CD14-positive monocyte (primary cell): ENCODE measurements around the gene DDX5. TPM values are rescaled to one million over a fixed set of nuclear protein-coding genes. Genes with fewer than 3 reads are reported as not detected.

Experiments used
- DNase-seq, 3 donors: peaks; one replicate each; pipeline ENCODE4 v3.0.0-alpha.2; 2011 to 2022
- H2AFZ ChIP-seq: 2 replicates; pipeline ENCODE4 v1.6.0; 2012; ENCODE audit warnings: mild to moderate bottlenecking, low read depth, low read length, inconsistent platforms; ENCODE audit not compliant: insufficient read depth, poor library complexity, severe bottlenecking
- H3K27ac ChIP-seq, 2 donors: 1 replicate in 1 of 2; 2 replicates in 1 of 2; pipeline ENCODE4 v1.5.1; 2012 to 2013; ENCODE audit warnings: low read length in 2 of 2, control low read depth in 1 of 2, inconsistent platforms in 1 of 2, low read depth in 1 of 2, mild to moderate bottlenecking in 1 of 2
- H3K27me3 ChIP-seq, 2 donors: one replicate each; pipeline versions ENCODE4 v1.6.0 to v1.6.1; 2011 to 2013; ENCODE audit warnings: low read length in 2 of 2; ENCODE audit not compliant: control insufficient read depth in 2 of 2, insufficient read depth in 2 of 2
- H3K36me3 ChIP-seq, 2 donors: replicated peaks in 1 of 2; 1 replicate in 1 of 2; 2 replicates in 1 of 2; pipeline versions ENCODE4 v1.5.1 to v1.6.1; 2012 to 2013; ENCODE audit warnings: low read length in 2 of 2, control low read depth in 1 of 2, inconsistent platforms in 1 of 2, mild to moderate bottlenecking in 1 of 2; ENCODE audit not compliant: insufficient read depth in 2 of 2, control insufficient read depth in 1 of 2
- H3K4me1 ChIP-seq, 2 donors: 1 replicate in 1 of 2; 2 replicates in 1 of 2; pipeline versions ENCODE4 v1.5.1 to v1.6.1; 2012 to 2013; ENCODE audit warnings: low read length in 2 of 2, control low read depth in 1 of 2, inconsistent platforms in 1 of 2, mild to moderate bottlenecking in 1 of 2, moderate library complexity in 1 of 2; ENCODE audit not compliant: insufficient read depth in 2 of 2, control insufficient read depth in 1 of 2
- H3K4me2 ChIP-seq: replicated peaks from 2 replicates; pipeline ENCODE3; 2012; ENCODE audit warnings: low read length, moderate library complexity, mild to moderate bottlenecking; ENCODE audit not compliant: poor library complexity, severe bottlenecking; ENCODE audit errors: extremely low read depth
- H3K4me3 ChIP-seq, 3 experiments: fragments of 200-600 bp in 1 of 3; sonication (generic) in 1 of 3; replicated peaks in 1 of 3; 1 replicate in 2 of 3; 2 replicates in 1 of 3; pipeline ENCODE4 v1.5.1; 2011 to 2013; ENCODE audit warnings: low read length in 3 of 3, mild to moderate bottlenecking in 3 of 3, control low read depth in 2 of 3, low read depth in 2 of 3, inconsistent platforms in 1 of 3, moderate library complexity in 1 of 3
- H3K79me2 ChIP-seq: 2 replicates; pipeline ENCODE4 v1.6.0; 2012; ENCODE audit warnings: mild to moderate bottlenecking, control low read depth, inconsistent platforms, low read length, moderate library complexity; ENCODE audit not compliant: insufficient read depth
- H3K9ac ChIP-seq: 2 replicates; pipeline ENCODE4 v1.6.0; 2017; ENCODE audit warnings: low read length, mild to moderate bottlenecking; ENCODE audit not compliant: insufficient read depth, poor library complexity, severe bottlenecking
- H3K9me3 ChIP-seq, 2 donors: replicated peaks in 1 of 2; 1 replicate in 1 of 2; 2 replicates in 1 of 2; pipeline versions ENCODE4 v1.5.1 to v1.6.1; 2012 to 2013; ENCODE audit warnings: low read length in 2 of 2, control low read depth in 1 of 2; ENCODE audit not compliant: control insufficient read depth in 1 of 2, insufficient read depth in 1 of 2
- H4K20me1 ChIP-seq: 2 replicates; pipeline ENCODE4 v1.6.0; 2012; ENCODE audit warnings: mild to moderate bottlenecking, low read length, control low read depth, moderate library complexity; ENCODE audit not compliant: insufficient read depth
- H3K27ac Mint-ChIP-seq, 7 donors: one replicate each; pipeline ENCODE4 v1.8.0; 2020; ENCODE audit warnings: mild to moderate bottlenecking in 7 of 7, mixed read lengths in 7 of 7, moderate library complexity in 6 of 7, inconsistent platforms in 2 of 7
- H3K27me3 Mint-ChIP-seq, 3 donors: one replicate each; pipeline ENCODE4 v1.8.0; 2021 to 2022; ENCODE audit warnings: low read depth in 3 of 3, mild to moderate bottlenecking in 3 of 3, mixed read lengths in 3 of 3, moderate library complexity in 3 of 3, inconsistent platforms in 1 of 3
- H3K36me3 Mint-ChIP-seq, 2 donors: one replicate each; pipeline ENCODE4 v1.8.0; 2020; ENCODE audit warnings: mixed read lengths in 2 of 2, inconsistent platforms in 1 of 2, mild to moderate bottlenecking in 1 of 2
- H3K4me1 Mint-ChIP-seq: one replicate; pipeline ENCODE4 v1.8.0; 2020; ENCODE audit warnings: mild to moderate bottlenecking, mixed read lengths
- H3K4me3 Mint-ChIP-seq, 2 donors: one replicate each; pipeline ENCODE4 v1.8.0; 2020; ENCODE audit warnings: mild to moderate bottlenecking in 2 of 2, mixed read lengths in 2 of 2, moderate library complexity in 1 of 2
- H3K9me3 Mint-ChIP-seq, 7 donors: one replicate each; pipeline ENCODE4 v1.8.0; 2020 to 2022; ENCODE audit warnings: mixed read lengths in 7 of 7, mild to moderate bottlenecking in 6 of 7, moderate library complexity in 6 of 7, inconsistent platforms in 2 of 7
- WGBS: methylation state at CpG from one replicate; pipeline ENCODE4 v1.1.5; 2013; ENCODE audit warnings: missing lambda C conversion rate; ENCODE audit not compliant: insufficient coverage; 5-methylcytosine and 5-hydroxymethylcytosine counted together
- intact Hi-C, 2 donors: fragments of 100-400 bp; cut with micrococcal nuclease; formaldehyde crosslinking; loops; one replicate each; pipeline versions ENCODE4 v1.15.0 to v1.15.1; 2023
- polyA plus RNA-seq, 3 donors: library from polyadenylated mRNA; depleted of rRNA in 1 of 3; unstranded in 2 of 3; stranded (reverse) in 1 of 3; fragments of 300-500 nt in 2 of 3; fragments of >200 nt in 1 of 3; fragmentation: Illumina TruSeq in 2 of 3; gene quantifications; 1 replicate in 2 of 3; 2 replicates in 1 of 3; pipeline ENCODE4 v1.2.3, GENCODE V29; 2012 to 2021
- TF ChIP-seq, protein P1 (sequence below): fragments of 200-600 bp; IDR thresholded peaks from one replicate; pipeline ENCODE4 v1.8.0; 2022; ENCODE audit warnings: antibody characterized with exemption, mild to moderate bottlenecking

The DDX5 gene
- polyA plus RNA-seq, 3 donors: 642 to 2,061 (median 777) TPM

DNA sequence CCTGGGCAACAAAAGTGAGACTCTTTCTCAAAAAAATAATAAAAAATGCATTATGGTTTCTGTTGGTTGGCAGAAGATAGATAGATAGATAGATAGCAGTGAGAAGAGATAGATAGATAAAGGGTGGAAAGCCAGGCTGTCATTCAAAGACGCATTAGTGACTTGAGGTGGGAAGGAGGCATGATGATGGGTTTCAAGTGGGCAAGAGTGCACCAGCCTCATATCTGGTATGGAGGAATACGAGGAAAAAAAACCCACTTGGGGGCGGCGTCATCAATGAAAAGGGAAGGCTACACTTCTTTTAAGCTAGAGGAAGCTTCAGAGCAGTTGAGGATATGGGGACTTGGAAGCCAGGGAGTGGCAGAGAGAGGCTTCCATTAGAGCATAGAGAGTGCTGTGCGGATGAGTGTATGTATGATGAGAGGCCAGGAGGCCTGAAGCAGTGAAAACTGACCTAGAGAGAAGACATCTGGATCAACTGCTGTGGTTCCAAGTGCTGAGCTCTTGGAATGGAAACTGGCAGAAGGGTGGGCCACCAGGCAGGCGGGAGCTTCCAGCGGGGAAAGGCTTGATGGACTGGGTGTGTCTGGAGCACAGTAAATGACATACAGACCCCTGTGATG, 32.5 kb upstream of the DDX5 start:
- TF ChIP-seq, protein P1, sequence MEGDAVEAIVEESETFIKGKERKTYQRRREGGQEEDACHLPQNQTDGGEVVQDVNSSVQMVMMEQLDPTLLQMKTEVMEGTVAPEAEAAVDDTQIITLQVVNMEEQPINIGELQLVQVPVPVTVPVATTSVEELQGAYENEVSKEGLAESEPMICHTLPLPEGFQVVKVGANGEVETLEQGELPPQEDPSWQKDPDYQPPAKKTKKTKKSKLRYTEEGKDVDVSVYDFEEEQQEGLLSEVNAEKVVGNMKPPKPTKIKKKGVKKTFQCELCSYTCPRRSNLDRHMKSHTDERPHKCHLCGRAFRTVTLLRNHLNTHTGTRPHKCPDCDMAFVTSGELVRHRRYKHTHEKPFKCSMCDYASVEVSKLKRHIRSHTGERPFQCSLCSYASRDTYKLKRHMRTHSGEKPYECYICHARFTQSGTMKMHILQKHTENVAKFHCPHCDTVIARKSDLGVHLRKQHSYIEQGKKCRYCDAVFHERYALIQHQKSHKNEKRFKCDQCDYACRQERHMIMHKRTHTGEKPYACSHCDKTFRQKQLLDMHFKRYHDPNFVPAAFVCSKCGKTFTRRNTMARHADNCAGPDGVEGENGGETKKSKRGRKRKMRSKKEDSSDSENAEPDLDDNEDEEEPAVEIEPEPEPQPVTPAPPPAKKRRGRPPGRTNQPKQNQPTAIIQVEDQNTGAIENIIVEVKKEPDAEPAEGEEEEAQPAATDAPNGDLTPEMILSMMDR: no peak
- Histone ChIP-seq H3K9me3 (no peaks in the 10 kb centered on the region), H3K4me2 (no peak overlapping the region), H4K20me1 (peaks cover 3% of the 10 kb centered on the region), H3K79me2 (no peaks in the 10 kb centered on the region), H2AFZ (no peak overlapping the region), H3K27ac (no peak overlapping the region), H3K36me3 (peaks cover 75 to 96% of the 10 kb centered on the region in 2 donors), H3K4me1 (no peaks in the 10 kb centered on the region), H3K27me3 (no peaks in the 10 kb centered on the region), H3K4me3 (no peak overlapping the region), H3K9ac (no peak overlapping the region)
- intact Hi-C loops: no loop called here
- Mint-ChIP-seq H3K27ac (peak overlapping the region in 4 of 7 donors; percentile 13 to 46 (median 24)), H3K4me3 (no peak overlapping the region), H3K27me3 (no peaks in the 10 kb centered on the region), H3K4me1 (no peaks in the 10 kb centered on the region), H3K36me3 (peaks cover 67 to 84% of the 10 kb centered on the region in 2 donors), H3K9me3 (peaks cover 0 to 2% (median 0%) of the 10 kb centered on the region in 7 donors)
- 89% methylated on average over 6 of the region's 7 CpGs for WGBS
- DNase-seq: no peak

DNA sequence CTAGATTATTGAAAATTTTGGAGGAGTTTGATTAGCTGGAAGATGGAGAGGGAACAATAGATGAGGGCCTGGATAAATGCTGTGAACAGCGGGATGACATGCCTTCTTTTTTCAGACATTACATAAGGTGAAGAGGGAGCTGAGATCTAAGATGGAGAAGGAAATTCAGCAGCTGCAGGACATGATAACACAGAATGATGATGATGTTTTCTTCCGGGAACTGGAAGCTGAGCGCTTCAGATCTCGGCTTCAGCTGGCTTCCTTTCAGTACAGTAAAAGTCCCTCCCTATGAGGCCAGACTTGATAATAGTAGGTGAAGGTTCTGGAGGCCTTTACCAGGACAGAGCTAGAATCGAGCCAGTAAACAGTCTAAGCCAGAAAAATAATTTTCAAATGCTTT, 31.4 kb upstream of the DDX5 start:
- no peak for DNase-seq
- no peak overlapping the region for H3K9ac ChIP-seq
- TF ChIP-seq, protein P1: no peak
- Mint-ChIP-seq H3K27me3 (no peaks in the 10 kb centered on the region), H3K9me3 (peaks cover 0 to 2% (median 0%) of the 10 kb centered on the region in 7 donors), H3K4me1 (no peaks in the 10 kb centered on the region), H3K27ac (peak overlapping the region in 2 of 7 donors; percentile 18 to 64), H3K36me3 (peaks cover 72 to 88% of the 10 kb centered on the region in 2 donors), H3K4me3 (no peak overlapping the region)
- H2AFZ ChIP-seq: no peak overlapping the region
- no peaks in the 10 kb centered on the region for H3K4me1 ChIP-seq
- no peak overlapping the region for H3K4me3 ChIP-seq
- H4K20me1 ChIP-seq: peaks cover 3% of the 10 kb centered on the region
- no peaks in the 10 kb centered on the region for H3K27me3 ChIP-seq
- 100% methylated on average over 1 of the region's 5 CpGs for WGBS
- intact Hi-C loops: no loop called here
- H3K9me3 ChIP-seq: no peaks in the 10 kb centered on the region
- no peak overlapping the region for H3K4me2 ChIP-seq
- H3K36me3 ChIP-seq: peaks cover 82 to 97% of the 10 kb centered on the region in 2 donors
- H3K79me2 ChIP-seq: no peaks in the 10 kb centered on the region
- no peak overlapping the region for H3K27ac ChIP-seq
